Nephron (organoid): ENCODE results near the gene KRT17.
"Not testable (repeated sequence)": the region's sequence is repeated elsewhere in the genome, so short reads cannot be mapped to it uniquely, and the experiment has no call there.

Source experiments
- H3K27ac Mint-ChIP-seq, 3 experiments: 2 replicates each; pipeline ENCODE4 v1.8.0; 2020; ENCODE audit warnings: mixed read lengths in 3 of 3, mild to moderate bottlenecking in 2 of 3, moderate library complexity in 1 of 3
- H3K27me3 Mint-ChIP-seq: 2 replicates; pipeline ENCODE4 v1.8.0; 2021; ENCODE audit warnings: low read depth, mild to moderate bottlenecking, moderate library complexity, mixed read lengths
- H3K36me3 Mint-ChIP-seq: 2 replicates; pipeline ENCODE4 v1.8.0; 2020; ENCODE audit warnings: low read depth, mixed read lengths
- H3K4me1 Mint-ChIP-seq: 2 replicates; pipeline ENCODE4 v1.8.0; 2020; ENCODE audit warnings: mixed read lengths
- H3K4me3 Mint-ChIP-seq, 3 experiments: 2 replicates each; pipeline ENCODE4 v1.8.0; 2020; ENCODE audit warnings: mild to moderate bottlenecking in 3 of 3, mixed read lengths in 3 of 3, moderate library complexity in 2 of 3
- H3K9me3 Mint-ChIP-seq: 2 replicates; pipeline ENCODE4 v1.8.0; 2020; ENCODE audit warnings: mixed read lengths
- TF ChIP-seq, protein P1 (sequence below), 3 experiments: fragments of 200-600 bp; sonication (generic); IDR thresholded peaks; one replicate each; pipeline ENCODE4 v1.5.0; 2021; ENCODE audit warnings: antibody characterized with exemption in 3 of 3; ENCODE audit not compliant: unreplicated experiment in 3 of 3

KRT17 gene

DNA sequence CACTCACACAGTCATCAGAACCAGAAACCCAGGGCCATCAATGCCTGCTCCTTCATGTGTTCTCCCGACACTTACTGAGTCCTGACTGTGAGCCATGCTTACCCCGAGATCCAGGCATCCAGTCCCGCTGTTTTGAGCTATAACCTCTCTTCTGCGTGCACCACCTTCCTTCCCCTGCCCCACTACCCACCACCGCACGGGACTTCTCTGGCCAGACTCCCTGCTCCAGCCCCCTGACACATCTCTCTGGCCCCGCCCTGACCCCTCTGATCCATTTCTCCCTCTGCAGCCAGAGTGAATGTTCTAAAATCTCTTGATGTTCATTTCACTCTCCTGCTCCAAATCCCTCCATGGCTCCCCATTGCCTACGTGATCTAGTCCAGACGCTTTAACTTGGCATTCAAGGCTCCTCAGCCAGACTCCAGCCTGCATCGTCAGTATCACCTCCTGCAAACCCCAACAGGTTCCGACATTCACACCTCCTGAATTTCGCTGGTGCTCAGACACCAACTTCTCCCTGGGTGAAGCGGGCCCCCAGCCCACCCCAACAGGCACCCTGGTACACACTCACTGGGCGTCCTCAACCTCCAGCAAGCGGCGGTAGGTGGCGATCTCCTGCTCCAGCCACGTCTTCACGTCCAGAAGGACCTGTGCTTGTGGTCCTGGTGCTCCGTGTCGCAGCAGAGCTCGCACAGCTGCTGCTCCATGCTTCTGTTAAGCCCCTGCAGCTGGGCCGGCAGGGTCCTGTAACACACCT, 3.1 kb upstream of the KRT17 start:
- peaks cover 15% of the 10 kb centered on the region for H3K4me1 Mint-ChIP-seq
- H3K27ac Mint-ChIP-seq = peak overlapping the region in 1 of 3 experiments; percentile 64
- H3K9me3 Mint-ChIP-seq = no peaks in the 10 kb centered on the region
- H3K36me3 Mint-ChIP-seq = no peaks in the 10 kb centered on the region
- peaks cover 13% of the 10 kb centered on the region for H3K27me3 Mint-ChIP-seq
- no peak overlapping the region for H3K4me3 Mint-ChIP-seq
- TF ChIP-seq, protein P1, sequence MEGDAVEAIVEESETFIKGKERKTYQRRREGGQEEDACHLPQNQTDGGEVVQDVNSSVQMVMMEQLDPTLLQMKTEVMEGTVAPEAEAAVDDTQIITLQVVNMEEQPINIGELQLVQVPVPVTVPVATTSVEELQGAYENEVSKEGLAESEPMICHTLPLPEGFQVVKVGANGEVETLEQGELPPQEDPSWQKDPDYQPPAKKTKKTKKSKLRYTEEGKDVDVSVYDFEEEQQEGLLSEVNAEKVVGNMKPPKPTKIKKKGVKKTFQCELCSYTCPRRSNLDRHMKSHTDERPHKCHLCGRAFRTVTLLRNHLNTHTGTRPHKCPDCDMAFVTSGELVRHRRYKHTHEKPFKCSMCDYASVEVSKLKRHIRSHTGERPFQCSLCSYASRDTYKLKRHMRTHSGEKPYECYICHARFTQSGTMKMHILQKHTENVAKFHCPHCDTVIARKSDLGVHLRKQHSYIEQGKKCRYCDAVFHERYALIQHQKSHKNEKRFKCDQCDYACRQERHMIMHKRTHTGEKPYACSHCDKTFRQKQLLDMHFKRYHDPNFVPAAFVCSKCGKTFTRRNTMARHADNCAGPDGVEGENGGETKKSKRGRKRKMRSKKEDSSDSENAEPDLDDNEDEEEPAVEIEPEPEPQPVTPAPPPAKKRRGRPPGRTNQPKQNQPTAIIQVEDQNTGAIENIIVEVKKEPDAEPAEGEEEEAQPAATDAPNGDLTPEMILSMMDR (IDR thresholded peaks at IDR 0.05; ENCODE audit: unreplicated experiment in 3 of 3) = no peak

DNA sequence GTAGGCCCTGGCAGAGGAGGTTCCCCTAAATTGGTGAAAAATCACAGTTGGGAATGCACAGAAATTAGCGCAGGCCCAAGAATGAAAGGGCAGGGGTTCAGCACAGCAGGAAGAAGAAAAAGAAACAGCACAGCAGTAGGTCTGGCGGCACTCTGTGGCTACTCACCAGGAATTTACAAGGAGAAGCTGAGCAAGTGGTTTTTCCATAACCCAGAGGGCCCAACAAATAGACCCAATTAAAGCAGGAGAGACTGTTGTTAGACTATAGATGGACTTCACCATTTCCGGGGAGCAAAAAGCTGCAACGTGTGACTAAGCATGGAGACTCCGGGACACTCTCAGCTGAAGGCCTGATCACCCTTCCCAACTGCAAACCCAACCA, 2.5 kb upstream of the KRT17 start:
- H3K36me3 Mint-ChIP-seq, H3K9me3 Mint-ChIP-seq, H3K4me3 Mint-ChIP-seq: not testable (repeated sequence)
- Mint-ChIP-seq H3K27me3 (peaks cover 13% of the 10 kb centered on the region), H3K27ac (peak overlapping the region in 1 of 3 experiments; percentile 57), H3K4me1 (peaks cover 19% of the 10 kb centered on the region)

DNA sequence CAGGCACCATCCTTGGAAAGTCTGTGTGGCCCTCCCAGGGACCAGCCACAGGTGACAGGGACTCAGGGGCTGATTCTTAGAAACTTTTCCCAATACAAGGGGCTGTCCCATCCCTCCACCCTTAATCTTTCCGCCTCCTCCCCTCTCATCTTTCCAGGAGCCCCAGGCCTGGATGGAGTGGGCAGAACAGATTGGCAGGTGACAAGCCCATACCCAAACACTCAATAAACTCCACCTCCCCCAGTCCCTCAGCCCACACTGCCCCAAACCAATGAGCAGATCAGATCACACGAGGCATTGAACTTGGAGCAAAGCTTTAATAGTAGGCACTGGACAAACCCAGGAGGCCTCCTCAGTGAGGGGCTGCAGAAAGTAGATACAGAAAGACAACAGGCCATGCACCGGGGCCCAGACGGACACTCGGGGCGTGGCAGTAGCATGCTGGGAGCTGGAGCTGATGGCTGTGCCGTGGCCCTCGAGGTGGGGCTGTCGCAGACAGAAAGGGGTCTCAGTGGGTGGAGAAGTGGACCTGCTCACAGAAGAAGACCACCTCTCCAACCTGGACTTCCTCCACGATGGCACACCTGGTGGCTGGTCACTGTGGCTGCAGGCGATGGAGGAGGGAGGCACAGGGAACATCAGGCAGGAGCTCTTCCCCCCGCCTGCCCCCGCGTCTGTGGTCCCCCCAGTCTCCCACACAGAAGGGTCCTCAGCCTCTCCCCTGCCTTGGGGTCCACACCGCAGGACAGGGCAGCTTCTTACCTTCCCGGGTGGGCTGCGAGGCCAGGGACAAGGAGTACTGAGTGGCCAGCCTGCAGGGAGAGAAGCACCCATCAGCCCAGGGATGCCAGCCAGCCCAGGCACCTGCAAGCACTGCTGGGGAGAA, 1.9 kb upstream of the KRT17 start:
- H3K4me1 Mint-ChIP-seq = peaks cover 26% of the 10 kb centered on the region
- H3K4me3 Mint-ChIP-seq, H3K9me3 Mint-ChIP-seq, H3K36me3 Mint-ChIP-seq: not testable (repeated sequence)
- peaks cover 13% of the 10 kb centered on the region for H3K27me3 Mint-ChIP-seq
- peak overlapping the region in 2 of 3 experiments; percentile 45 to 59 for H3K27ac Mint-ChIP-seq

DNA sequence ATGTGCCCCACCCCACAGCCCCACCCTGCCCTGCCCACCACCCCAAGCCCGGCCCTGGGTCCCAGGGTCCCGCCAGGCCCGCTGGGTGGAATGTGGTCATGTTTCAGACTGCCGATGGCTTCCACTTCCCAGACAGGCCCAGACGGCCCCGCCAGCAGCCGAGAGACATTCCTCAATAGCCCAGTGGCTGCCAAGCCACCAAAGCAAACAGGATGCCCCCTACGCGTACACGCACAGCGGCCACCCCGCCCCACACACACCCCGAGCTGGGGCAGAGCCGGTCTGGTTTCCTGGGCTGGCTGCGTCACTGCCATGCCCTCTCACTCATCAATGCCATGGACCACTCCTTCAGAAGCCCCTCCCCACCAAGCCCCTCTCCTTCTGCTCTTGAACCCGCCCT, 1.2 kb upstream of the KRT17 start:
- Mint-ChIP-seq H3K36me3 (no peaks in the 10 kb centered on the region), H3K27ac (peak overlapping the region in 2 of 3 experiments; percentile 45 to 59), H3K27me3 (peaks cover 13% of the 10 kb centered on the region), H3K4me1 (peaks cover 32% of the 10 kb centered on the region), H3K9me3 (no peaks in the 10 kb centered on the region), H3K4me3 (no peak overlapping the region)
- TF ChIP-seq, protein P1 (IDR thresholded peaks at IDR 0.05; ENCODE audit: unreplicated experiment in 3 of 3) = no peak

DNA sequence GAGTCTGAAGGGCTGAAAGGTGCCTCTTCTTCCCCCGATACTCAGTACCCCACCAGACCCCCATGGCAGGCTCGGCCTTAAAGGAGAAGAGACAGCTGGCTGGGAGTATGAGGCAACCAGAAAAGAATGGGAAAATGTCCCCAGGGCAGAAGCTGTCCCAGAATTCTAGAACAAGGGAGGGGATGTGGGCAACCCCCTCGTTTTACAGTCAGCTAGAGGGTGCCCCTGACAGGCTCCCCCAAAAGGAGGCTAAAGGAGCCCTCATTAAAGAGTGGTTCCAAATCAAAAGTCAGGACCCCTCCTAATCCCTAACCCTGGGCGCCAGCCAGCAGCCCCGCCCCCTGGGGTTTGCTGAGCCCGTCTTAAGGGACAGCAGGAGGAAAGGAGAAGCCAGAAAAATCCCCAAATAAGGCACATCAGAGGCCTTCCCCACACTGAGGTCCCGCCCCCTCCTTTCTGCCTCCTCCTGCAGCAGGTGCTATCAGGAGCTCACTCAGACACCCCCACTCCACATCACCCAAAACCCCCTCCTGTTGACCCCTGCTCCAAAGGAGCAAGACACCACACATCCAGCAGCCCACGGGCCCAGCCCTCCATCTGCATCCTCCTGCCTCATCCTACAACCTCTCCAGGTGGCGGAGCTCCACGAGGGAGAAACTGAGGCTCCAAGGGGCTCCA, 1.1 kb downstream of the KRT17 start:
- H3K4me1 Mint-ChIP-seq = peaks cover 42% of the 10 kb centered on the region
- H3K36me3 Mint-ChIP-seq, H3K4me3 Mint-ChIP-seq, H3K9me3 Mint-ChIP-seq, H3K27ac Mint-ChIP-seq: not testable (repeated sequence)
- peaks cover 13% of the 10 kb centered on the region for H3K27me3 Mint-ChIP-seq

DNA sequence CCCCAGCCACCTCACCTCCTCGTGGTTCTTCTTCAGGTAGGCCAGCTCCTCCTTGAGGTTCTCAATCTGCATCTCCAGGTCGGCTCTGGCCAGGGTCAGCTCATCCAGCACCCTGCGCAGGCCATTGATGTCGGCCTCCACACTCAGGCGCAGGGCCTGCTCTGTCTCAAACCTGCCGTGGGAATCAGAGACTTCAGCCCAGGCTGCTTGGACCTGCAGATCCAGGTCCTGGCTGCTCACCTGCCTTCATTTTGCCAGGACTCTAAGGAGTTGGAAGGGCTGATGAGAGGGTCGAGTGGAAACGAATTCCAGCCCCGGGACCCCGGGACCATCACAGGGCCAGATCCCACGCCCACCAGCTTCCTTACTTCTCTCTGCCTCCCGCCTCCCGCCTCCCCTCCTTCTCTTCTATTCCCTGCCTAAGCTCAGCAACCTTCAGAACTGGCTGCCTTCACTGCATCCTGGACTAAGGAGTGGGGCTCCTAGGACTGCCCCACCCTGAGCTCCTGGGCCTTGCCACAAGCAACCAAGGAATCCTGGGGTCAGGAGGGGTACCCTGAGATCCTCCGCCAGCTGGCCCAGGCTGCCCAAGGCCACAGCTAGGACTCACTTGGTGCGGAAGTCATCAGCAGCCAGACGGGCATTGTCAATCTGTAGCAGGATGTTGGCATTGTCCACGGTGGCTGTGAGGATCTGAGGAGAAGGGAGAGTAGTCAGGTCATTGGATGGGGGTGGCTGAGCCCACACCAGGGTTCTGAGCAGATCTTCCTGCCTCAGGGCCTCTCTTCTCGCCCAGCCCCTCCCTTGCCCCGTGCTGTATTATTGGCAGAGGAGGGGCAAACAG, 1.8 kb downstream of the KRT17 start:
- Mint-ChIP-seq H3K27ac (peak overlapping the region in 1 of 3 experiments; percentile 92), H3K4me1 (peaks cover 42% of the 10 kb centered on the region), H3K27me3 (peaks cover 12% of the 10 kb centered on the region)
- H3K36me3 Mint-ChIP-seq, H3K9me3 Mint-ChIP-seq, H3K4me3 Mint-ChIP-seq: not testable (repeated sequence)

DNA sequence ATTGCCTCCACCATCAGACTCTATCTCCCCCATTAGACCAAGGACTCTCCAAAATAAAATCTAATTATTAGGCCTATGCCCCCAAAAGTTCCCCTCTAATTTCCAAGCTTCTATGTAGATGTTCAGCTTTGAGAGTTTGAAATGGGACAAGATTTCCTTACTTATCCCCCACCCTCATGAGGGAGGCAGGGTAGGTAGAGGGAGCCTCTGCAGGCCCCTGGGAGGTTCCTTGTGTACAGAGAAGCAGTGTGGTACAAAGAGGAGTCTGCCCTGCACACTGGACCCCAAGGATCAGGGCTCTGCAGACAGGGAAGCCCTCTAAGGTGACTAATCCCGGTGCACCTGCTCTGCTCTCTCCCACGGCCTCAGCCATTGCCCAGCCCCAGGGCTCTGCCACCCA, 2.5 kb downstream of the KRT17 start:
- Mint-ChIP-seq H3K27ac (peak overlapping the region in 2 of 3 experiments; percentile 79 to 92), H3K9me3 (no peaks in the 10 kb centered on the region), H3K27me3 (peaks cover 7% of the 10 kb centered on the region), H3K36me3 (no peaks in the 10 kb centered on the region), H3K4me3 (no peak overlapping the region), H3K4me1 (peaks cover 38% of the 10 kb centered on the region)
- TF ChIP-seq, protein P1 (IDR thresholded peaks at IDR 0.05; ENCODE audit: unreplicated experiment in 3 of 3) = no peak

DNA sequence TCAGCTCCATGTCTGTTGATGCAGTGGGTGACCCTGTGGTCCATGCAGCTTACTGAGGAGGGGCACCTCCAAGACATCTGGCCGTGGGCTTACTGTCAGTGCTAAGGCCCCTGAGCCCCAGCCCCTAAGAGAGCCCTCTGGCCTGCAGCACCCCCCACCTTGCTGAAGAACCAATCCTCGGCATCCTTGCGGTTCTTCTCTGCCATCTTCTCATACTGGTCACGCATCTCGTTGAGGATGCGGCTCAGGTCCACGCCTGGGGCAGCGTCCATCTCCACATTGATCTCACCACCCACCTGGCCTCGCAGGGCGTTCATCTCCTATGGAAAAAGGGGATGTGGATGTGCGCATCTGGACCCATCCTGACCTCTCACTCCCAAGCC, 2.9 kb downstream of the KRT17 start:
- not testable (repeated sequence) for H3K9me3 Mint-ChIP-seq, H3K27me3 Mint-ChIP-seq, H3K36me3 Mint-ChIP-seq, H3K4me3 Mint-ChIP-seq
- Mint-ChIP-seq H3K27ac (peak overlapping the region; percentile 79 to 92 (median 89)), H3K4me1 (peaks cover 36% of the 10 kb centered on the region)
